ENCODE measurements around the gene ATXN7. TPM values are rescaled to one million over a fixed set of nuclear protein-coding genes. Genes with fewer than 3 reads are reported as not detected.

Gene ATXN7
- total RNA-seq, 1 donor from 2014 or later = 46.7 TPM

- CTCF ChIA-PET = interaction anchor here (1.3 kb wide), 1 partner anchor 23 kb away, joined by 3 read pairs; the partner anchor contains the start of gene C3orf49
Measured at GRCh38 chr3:63842127-63842526, 21.5 kb upstream of the ATXN7 start.

DNA sequence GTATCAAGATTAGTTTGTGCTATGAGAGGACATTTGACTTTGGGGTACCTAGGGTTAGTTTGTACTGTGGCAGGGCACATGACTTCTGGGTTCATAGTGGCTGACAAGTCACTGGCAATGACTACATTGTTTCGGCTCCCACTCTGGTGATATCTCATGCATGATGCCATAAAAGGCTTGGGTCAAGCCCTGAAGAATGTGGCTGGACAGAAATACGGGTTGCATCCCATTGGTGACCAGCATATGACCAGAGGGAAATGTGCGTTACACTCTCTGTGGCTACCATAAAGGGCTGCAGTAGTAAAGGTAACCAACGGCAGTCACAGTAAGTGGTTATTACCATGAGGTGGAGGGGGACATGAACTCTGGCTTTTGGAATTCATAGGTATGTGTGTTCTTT is 18.5 kb upstream of the ATXN7 start:
- TF ChIP-seq, protein P1, sequence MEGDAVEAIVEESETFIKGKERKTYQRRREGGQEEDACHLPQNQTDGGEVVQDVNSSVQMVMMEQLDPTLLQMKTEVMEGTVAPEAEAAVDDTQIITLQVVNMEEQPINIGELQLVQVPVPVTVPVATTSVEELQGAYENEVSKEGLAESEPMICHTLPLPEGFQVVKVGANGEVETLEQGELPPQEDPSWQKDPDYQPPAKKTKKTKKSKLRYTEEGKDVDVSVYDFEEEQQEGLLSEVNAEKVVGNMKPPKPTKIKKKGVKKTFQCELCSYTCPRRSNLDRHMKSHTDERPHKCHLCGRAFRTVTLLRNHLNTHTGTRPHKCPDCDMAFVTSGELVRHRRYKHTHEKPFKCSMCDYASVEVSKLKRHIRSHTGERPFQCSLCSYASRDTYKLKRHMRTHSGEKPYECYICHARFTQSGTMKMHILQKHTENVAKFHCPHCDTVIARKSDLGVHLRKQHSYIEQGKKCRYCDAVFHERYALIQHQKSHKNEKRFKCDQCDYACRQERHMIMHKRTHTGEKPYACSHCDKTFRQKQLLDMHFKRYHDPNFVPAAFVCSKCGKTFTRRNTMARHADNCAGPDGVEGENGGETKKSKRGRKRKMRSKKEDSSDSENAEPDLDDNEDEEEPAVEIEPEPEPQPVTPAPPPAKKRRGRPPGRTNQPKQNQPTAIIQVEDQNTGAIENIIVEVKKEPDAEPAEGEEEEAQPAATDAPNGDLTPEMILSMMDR (IDR thresholded peaks at IDR 0.05) = no peak
- DNase-seq (no peak), ATAC-seq (ENCODE audit: low read depth) (no peak)
- Mint-ChIP-seq H3K27me3 (no peaks in the 10 kb centered on the region), H3K4me3 (no peak overlapping the region), H3K36me3 (ENCODE audit: low read depth) (peaks cover 3% of the 10 kb centered on the region), H3K27ac (no peak overlapping the region), H3K9me3 (peaks cover 6% of the 10 kb centered on the region), H3K4me1 (no peaks in the 10 kb centered on the region)
- ChIA-PET CTCF (no interaction called here), POLR2A (no interaction called here)
- intact Hi-C loops (cut with micrococcal nuclease) = no loop called here

More at GRCh38 chr3:63842127-63842526, 21.5 kb upstream of the ATXN7 start:
- DNase-seq (no peak), ATAC-seq (ENCODE audit: low read depth) (no peak)
- intact Hi-C loops (cut with micrococcal nuclease) = no loop called here
- peaks cover 6% of the 10 kb centered on the region for H3K9me3 Mint-ChIP-seq
- no peak overlapping the region for H3K4me3 Mint-ChIP-seq
- H3K27me3 Mint-ChIP-seq = no peaks in the 10 kb centered on the region
- H3K27ac Mint-ChIP-seq = no peak overlapping the region
- peaks cover 6% of the 10 kb centered on the region for H3K36me3 Mint-ChIP-seq (ENCODE audit: low read depth)
- no peaks in the 10 kb centered on the region for H3K4me1 Mint-ChIP-seq
- POLR2A ChIA-PET = no interaction called here
- TF ChIP-seq, protein P1 (IDR thresholded peaks at IDR 0.05) = no peak

- H3K27me3 Mint-ChIP-seq = no peaks in the 10 kb centered on the region
- no peak overlapping the region for H3K27ac Mint-ChIP-seq
- ChIA-PET POLR2A (no interaction called here), CTCF (no interaction called here)
- peaks cover 1% of the 10 kb centered on the region for H3K36me3 Mint-ChIP-seq (ENCODE audit: low read depth)
- ATAC-seq (ENCODE audit: low read depth) (no peak), DNase-seq (no peak)
- H3K9me3 Mint-ChIP-seq = no peaks in the 10 kb centered on the region
- intact Hi-C loops (cut with micrococcal nuclease) = no loop called here
- TF ChIP-seq, protein P1 (IDR thresholded peaks at IDR 0.05) = no peak
- H3K4me1 Mint-ChIP-seq = no peaks in the 10 kb centered on the region
- H3K4me3 Mint-ChIP-seq = no peak overlapping the region
Measured at GRCh38 chr3:63847718-63848450, 15.8 kb upstream of the ATXN7 start.

DNA sequence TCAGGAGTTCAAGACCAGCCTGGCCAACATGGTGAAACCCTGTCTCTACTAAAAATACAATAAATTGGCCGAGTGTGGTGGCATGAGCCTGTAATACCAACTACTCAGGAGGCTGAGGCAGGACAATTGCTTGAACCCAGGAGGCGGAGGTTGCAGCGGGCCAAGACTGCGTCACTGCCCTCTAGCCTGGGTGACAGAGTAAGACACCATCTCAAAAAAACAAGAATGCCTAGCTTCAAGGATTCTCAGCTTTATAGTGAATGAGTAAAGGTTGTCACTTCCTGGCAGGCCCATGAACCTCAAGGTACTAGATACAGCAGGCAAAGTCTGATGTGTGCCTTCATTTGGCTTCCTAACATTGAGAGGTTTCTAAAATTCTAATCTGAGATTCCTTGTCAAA is 14.5 kb upstream of the ATXN7 start:
- Mint-ChIP-seq H3K4me1 (no peaks in the 10 kb centered on the region), H3K36me3 (ENCODE audit: low read depth) (no peaks in the 10 kb centered on the region), H3K27me3 (no peaks in the 10 kb centered on the region), H3K4me3 (no peak overlapping the region), H3K9me3 (no peaks in the 10 kb centered on the region), H3K27ac (no peak overlapping the region)
- POLR2A ChIA-PET = no interaction called here
- no peak for ATAC-seq (ENCODE audit: low read depth)
- CTCF ChIA-PET = no interaction called here
- DNase-seq = no peak
- TF ChIP-seq, protein P1 (IDR thresholded peaks at IDR 0.05) = no peak
- intact Hi-C loops (cut with micrococcal nuclease) = no loop called here

DNA sequence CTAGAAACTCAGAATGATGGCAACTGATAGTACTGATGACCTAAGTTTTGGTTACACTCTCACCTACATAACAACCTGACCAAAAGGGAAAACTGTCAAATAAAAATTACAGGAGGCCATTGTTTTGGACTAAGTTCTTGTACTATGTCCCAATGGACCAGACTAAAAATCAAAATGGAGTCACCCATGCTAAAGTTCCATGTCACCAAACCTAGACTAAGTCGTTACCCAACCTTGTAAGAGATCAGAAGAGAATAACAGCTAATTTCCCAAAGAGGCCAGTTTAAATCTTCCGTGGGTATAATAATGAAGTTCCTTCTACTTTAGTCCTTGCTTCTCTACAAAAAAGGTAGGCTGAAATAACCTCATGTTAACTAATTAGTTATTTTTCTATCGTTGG is 12.4 kb upstream of the ATXN7 start:
- intact Hi-C loops (cut with micrococcal nuclease) = no loop called here
- no peak overlapping the region for H3K4me3 Mint-ChIP-seq
- no peak overlapping the region for H3K27ac Mint-ChIP-seq
- H3K9me3 Mint-ChIP-seq = no peaks in the 10 kb centered on the region
- no peak for DNase-seq
- ChIA-PET CTCF (no interaction called here), POLR2A (no interaction called here)
- no peak for ATAC-seq (ENCODE audit: low read depth)
- TF ChIP-seq, protein P1 (IDR thresholded peaks at IDR 0.05) = no peak
- no peaks in the 10 kb centered on the region for H3K27me3 Mint-ChIP-seq
- no peaks in the 10 kb centered on the region for H3K4me1 Mint-ChIP-seq
- H3K36me3 Mint-ChIP-seq (ENCODE audit: low read depth) = no peaks in the 10 kb centered on the region
